Loucy (cell line): Measurements from ENCODE around the gene ANKRD40.

ENCODE experiments used
- H2AFZ ChIP-seq: fragments of 200-600 bp; sonication (generic); 2 replicates; pipeline ENCODE4 v1.6.0; 2016; ENCODE audit warnings: antibody characterized with exemption, mild to moderate bottlenecking, low read length, moderate library complexity
- H3F3A ChIP-seq: fragments of 200-600 bp; 2 replicates; pipeline ENCODE4 v1.6.0; 2016; ENCODE audit warnings: antibody characterized with exemption, low read depth, mild to moderate bottlenecking
- H3K27me3 ChIP-seq: fragments of 200-600 bp; sonication (generic); 2 replicates; pipeline ENCODE4 v1.6.1; 2014; ENCODE audit warnings: low read length, mild to moderate bottlenecking; ENCODE audit not compliant: insufficient read depth, poor library complexity, severe bottlenecking
- H3K36me3 ChIP-seq: fragments of 200-600 bp; sonication (generic); 2 replicates; pipeline ENCODE4 v1.6.1; 2016; ENCODE audit warnings: low read length; ENCODE audit not compliant: insufficient read depth
- H3K4me1 ChIP-seq: fragments of 200-600 bp; sonication (generic); 2 replicates; pipeline ENCODE4 v1.5.1; 2014; ENCODE audit warnings: low read length, mild to moderate bottlenecking; ENCODE audit not compliant: insufficient read depth, poor library complexity, severe bottlenecking
- H3K4me2 ChIP-seq: fragments of 200-600 bp; sonication (generic); 2 replicates; pipeline ENCODE4 v1.6.0; 2014; ENCODE audit warnings: antibody characterized with exemption, low read length, low read depth, mild to moderate bottlenecking; ENCODE audit not compliant: poor library complexity, severe bottlenecking
- H3K4me3 ChIP-seq: fragments of 200-600 bp; sonication (generic); 2 replicates; pipeline ENCODE4 v1.5.1; 2014; ENCODE audit warnings: low read length, mild to moderate bottlenecking, mixed read lengths; ENCODE audit not compliant: poor library complexity, severe bottlenecking
- H3K79me2 ChIP-seq: fragments of 200-600 bp; sonication (generic); 2 replicates; pipeline ENCODE4 v1.6.1; 2014; ENCODE audit warnings: low read length; ENCODE audit not compliant: insufficient read depth
- H3K9ac ChIP-seq: fragments of 200-600 bp; sonication (generic); 2 replicates; pipeline ENCODE4 v1.6.0; 2014; ENCODE audit warnings: mild to moderate bottlenecking, low read depth, low read length, moderate library complexity; ENCODE audit not compliant: poor library complexity, severe bottlenecking
- H3K9me2 ChIP-seq: fragments of 200-600 bp; sonication (generic); replicated peaks from 2 replicates; pipeline ENCODE4 v1.6.1; 2016; ENCODE audit warnings: low read depth, low read length, mixed read lengths
- H3K9me3 ChIP-seq: fragments of 200-600 bp; sonication (generic); 2 replicates; pipeline ENCODE4 v1.6.1; 2014; ENCODE audit warnings: mild to moderate bottlenecking, antibody characterized with exemption, low read length, low read depth; ENCODE audit not compliant: insufficient read depth
- H4K20me1 ChIP-seq: fragments of 200-600 bp; sonication (generic); 2 replicates; pipeline ENCODE4 v1.6.0; 2014; ENCODE audit warnings: antibody characterized with exemption, low read length, mild to moderate bottlenecking; ENCODE audit not compliant: insufficient read depth, poor library complexity, severe bottlenecking
- EZH2phosphoT487 ChIP-seq: fragments of 200-600 bp; IDR thresholded peaks from 2 replicates; pipeline ENCODE4 v1.6.1; 2018; ENCODE audit warnings: antibody characterized with exemption, mild to moderate bottlenecking, moderate library complexity, borderline replicate concordance
- TF ChIP-seq, protein P1 (sequence below): fragments of 200-600 bp; sonication (generic); conservative IDR thresholded peaks from 2 replicates; pipeline ENCODE4 v1.5.1; 2014; ENCODE audit warnings: mild to moderate bottlenecking, antibody characterized with exemption, low read length

The ANKRD40 gene

DNA sequence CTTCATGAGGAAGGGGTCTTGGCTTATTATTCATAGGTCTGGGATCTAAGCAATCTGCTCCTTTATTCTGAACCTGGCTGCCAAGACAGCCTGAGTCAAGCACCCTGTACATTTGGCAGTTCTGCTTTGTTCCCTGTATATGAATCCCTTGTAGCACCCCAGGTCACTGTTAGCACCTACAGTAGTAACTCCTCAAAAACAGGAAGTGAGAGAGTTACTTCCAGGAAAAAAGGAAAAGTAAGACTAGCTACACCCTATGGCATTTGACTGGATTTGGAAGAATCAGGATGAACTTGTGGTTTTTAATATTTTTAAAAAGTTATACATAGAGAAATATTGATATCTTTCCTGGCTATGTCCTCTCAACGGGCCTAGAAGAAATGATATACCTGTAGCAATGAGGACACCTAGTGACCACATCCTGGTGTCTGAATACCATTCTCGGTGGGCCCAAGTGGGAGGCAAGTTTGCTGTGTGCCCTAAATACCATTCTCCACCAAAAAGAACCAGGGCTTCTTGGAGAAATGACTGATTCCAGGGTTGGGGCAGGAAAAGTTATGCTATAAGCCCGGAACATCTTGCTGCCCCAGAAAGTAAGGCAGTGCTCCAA is 9.9 kb downstream of the ANKRD40 start:
- Histone ChIP-seq H3K4me2 (no peak overlapping the region), H4K20me1 (peaks cover 13% of the 10 kb centered on the region), H2AFZ (no peak overlapping the region), H3K4me3 (no peak overlapping the region), H3K9ac (no peak overlapping the region), H3K79me2 (peaks cover 12% of the 10 kb centered on the region), H3F3A (no peaks in the 10 kb centered on the region), H3K9me2 (no peaks in the 10 kb centered on the region), H3K9me3 (no peaks in the 10 kb centered on the region), H3K4me1 (peaks cover 12% of the 10 kb centered on the region), H3K27me3 (no peaks in the 10 kb centered on the region), H3K36me3 (peaks cover 58% of the 10 kb centered on the region)
- no peak for TF ChIP-seq EZH2phosphoT487
- TF ChIP-seq, protein P1, sequence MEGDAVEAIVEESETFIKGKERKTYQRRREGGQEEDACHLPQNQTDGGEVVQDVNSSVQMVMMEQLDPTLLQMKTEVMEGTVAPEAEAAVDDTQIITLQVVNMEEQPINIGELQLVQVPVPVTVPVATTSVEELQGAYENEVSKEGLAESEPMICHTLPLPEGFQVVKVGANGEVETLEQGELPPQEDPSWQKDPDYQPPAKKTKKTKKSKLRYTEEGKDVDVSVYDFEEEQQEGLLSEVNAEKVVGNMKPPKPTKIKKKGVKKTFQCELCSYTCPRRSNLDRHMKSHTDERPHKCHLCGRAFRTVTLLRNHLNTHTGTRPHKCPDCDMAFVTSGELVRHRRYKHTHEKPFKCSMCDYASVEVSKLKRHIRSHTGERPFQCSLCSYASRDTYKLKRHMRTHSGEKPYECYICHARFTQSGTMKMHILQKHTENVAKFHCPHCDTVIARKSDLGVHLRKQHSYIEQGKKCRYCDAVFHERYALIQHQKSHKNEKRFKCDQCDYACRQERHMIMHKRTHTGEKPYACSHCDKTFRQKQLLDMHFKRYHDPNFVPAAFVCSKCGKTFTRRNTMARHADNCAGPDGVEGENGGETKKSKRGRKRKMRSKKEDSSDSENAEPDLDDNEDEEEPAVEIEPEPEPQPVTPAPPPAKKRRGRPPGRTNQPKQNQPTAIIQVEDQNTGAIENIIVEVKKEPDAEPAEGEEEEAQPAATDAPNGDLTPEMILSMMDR, result peak; percentile 31; the same call in 1 of the 2 replicates

DNA sequence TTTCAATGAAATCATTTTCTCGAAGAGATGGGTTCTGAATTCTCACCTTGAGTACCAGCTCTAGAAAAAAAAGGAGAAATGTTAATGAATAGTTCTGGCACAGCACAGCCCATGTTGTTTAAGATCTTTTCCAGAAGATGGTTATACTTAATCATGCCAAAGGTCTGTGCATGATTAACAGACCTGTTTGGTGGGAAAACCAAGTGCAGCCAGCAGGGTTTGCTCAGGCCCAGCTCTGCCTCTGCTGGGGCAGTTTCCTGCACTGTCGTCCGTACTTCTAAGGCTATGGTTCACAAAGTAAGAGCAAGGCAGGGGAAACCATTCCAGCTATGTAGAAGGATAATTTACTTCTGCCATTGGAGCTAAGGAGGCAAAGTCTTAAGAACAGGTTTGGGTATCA is 10.7 kb downstream of the ANKRD40 start:
- no peak overlapping the region for H3K4me3 ChIP-seq
- no peak for TF ChIP-seq EZH2phosphoT487
- TF ChIP-seq, protein P1, result no peak
- peaks cover 10% of the 10 kb centered on the region for H3K4me1 ChIP-seq
- H3K36me3 ChIP-seq, result peaks cover 58% of the 10 kb centered on the region
- H3K79me2 ChIP-seq, result 0 out of 2 replicates have a peak, but pooled peaks cover 6% of the 10 kb centered on the region
- H3K9me3 ChIP-seq, result no peaks in the 10 kb centered on the region
- peaks cover 8% of the 10 kb centered on the region for H4K20me1 ChIP-seq
- no peaks in the 10 kb centered on the region for H3K9me2 ChIP-seq
- H3K4me2 ChIP-seq, result no peak overlapping the region
- H3K27me3 ChIP-seq, result no peaks in the 10 kb centered on the region
- no peaks in the 10 kb centered on the region for H3F3A ChIP-seq
- H3K9ac ChIP-seq, result no peak overlapping the region
- H2AFZ ChIP-seq, result no peak overlapping the region

DNA sequence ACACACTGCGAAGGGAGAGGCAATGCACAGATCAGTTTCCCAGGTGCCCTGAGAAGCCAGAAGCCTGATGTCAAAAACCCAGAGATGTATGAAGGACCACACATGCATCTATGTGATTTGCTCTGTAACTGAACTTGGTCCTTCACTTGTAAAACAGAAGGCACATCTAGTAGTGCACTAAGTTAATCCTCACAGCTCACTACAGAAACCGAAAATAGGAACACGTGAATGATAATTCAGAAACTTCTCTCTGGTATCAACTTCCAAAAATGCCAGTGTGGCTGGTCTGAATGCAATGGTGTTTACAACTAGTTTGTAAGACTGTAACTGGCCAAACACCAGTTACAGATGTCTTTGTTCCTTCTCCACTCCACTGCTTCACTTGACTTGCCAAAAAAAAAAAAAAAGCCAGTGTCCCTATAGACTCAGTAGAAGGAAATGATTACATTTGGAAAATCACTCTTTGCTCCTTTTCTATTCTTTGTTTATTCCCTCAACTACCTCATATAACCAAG is 11.3 kb downstream of the ANKRD40 start:
- H3K4me3 ChIP-seq, result no peak overlapping the region
- TF ChIP-seq, protein P1, result no peak
- TF ChIP-seq EZH2phosphoT487, result no peak
- H4K20me1 ChIP-seq, result peaks cover 2% of the 10 kb centered on the region
- no peaks in the 10 kb centered on the region for H3F3A ChIP-seq
- no peak overlapping the region for H3K9ac ChIP-seq
- H3K4me2 ChIP-seq, result no peak overlapping the region
- H3K9me3 ChIP-seq, result no peaks in the 10 kb centered on the region
- peaks cover 5% of the 10 kb centered on the region for H3K4me1 ChIP-seq
- peaks cover 58% of the 10 kb centered on the region for H3K36me3 ChIP-seq
- H2AFZ ChIP-seq, result no peak overlapping the region
- no peaks in the 10 kb centered on the region for H3K9me2 ChIP-seq
- H3K27me3 ChIP-seq, result no peaks in the 10 kb centered on the region
- 0 out of 2 replicates have a peak, but pooled peaks cover 1% of the 10 kb centered on the region for H3K79me2 ChIP-seq
